B cell (primary cell): ENCODE results near the gene LTBP3. TPM values are rescaled to one million over a fixed set of nuclear protein-coding genes. Genes with fewer than 3 reads are reported as not detected.

Source experiments
- ATAC-seq: fragments of 200-7000 bp; cut with Tn5 transposase; one replicate; pipeline ENCODE4 v1.10.0; 2021; ENCODE audit warnings: low read depth, mild to moderate bottlenecking, moderate number of reproducible peaks, moderate library complexity
- CTCF ChIA-PET: fragments of 350-600 bp; sonication (Branson Sonifier 250); formaldehyde crosslinking; loops from one replicate; lab custom pipeline; 2021; ENCODE audit warnings: antibody characterized with exemption, inconsistent platforms; lab: Charles Lee
- POLR2A ChIA-PET: fragments of 350-600 bp; sonication (Branson Sonifier 250); formaldehyde crosslinking; loops from one replicate; lab custom pipeline; 2021; ENCODE audit warnings: antibody characterized with exemption; lab: Charles Lee
- DNase-seq: peaks from one replicate; pipeline ENCODE4 v3.0.0; 2013
- H2AFZ ChIP-seq: 2 replicates; pipeline ENCODE4 v1.6.1; 2012; ENCODE audit warnings: mild to moderate bottlenecking, low read depth, low read length; ENCODE audit not compliant: insufficient read depth, poor library complexity, severe bottlenecking
- H3K27ac ChIP-seq, 2 donors: 1 replicate in 1 of 2; 2 replicates in 1 of 2; pipeline ENCODE4 v1.5.1; 2012 to 2013; ENCODE audit warnings: low read length in 2 of 2, mild to moderate bottlenecking in 2 of 2, moderate library complexity in 1 of 2
- H3K27me3 ChIP-seq, 4 experiments: fragments of 200-600 bp in 1 of 4; sonication (generic) in 1 of 4; replicated peaks in 1 of 4; 1 replicate in 2 of 4; 2 replicates in 2 of 4; pipeline versions ENCODE4 v1.6.1 to v1.7.0; 2013 to 2016; ENCODE audit warnings: low read length in 3 of 4, mild to moderate bottlenecking in 2 of 4, mixed read lengths in 1 of 4, moderate library complexity in 1 of 4; ENCODE audit not compliant: insufficient read depth in 4 of 4, control insufficient read depth in 3 of 4; ENCODE audit errors: control extremely low read depth in 1 of 4
- H3K36me3 ChIP-seq, 2 experiments: replicated peaks in 1 of 2; 1 replicate in 1 of 2; 2 replicates in 1 of 2; pipeline versions ENCODE4 v1.6.1 to v1.7.1; 2013; ENCODE audit warnings: low read length in 1 of 2; ENCODE audit not compliant: insufficient read depth in 2 of 2, control insufficient read depth in 1 of 2; ENCODE audit errors: control extremely low read depth in 1 of 2, extremely low read depth in 1 of 2
- H3K4me1 ChIP-seq, 2 donors: fragments of 200-600 bp in 1 of 2; sonication (generic) in 1 of 2; 1 replicate in 1 of 2; 2 replicates in 1 of 2; pipeline versions ENCODE4 v1.5.1 to v1.6.1; 2013 to 2017; ENCODE audit warnings: low read length in 2 of 2; ENCODE audit not compliant: control insufficient read depth in 2 of 2, insufficient read depth in 2 of 2
- H3K4me2 ChIP-seq: replicated peaks from 2 replicates; pipeline ENCODE3; 2012; ENCODE audit warnings: mild to moderate bottlenecking, low read depth, low read length; ENCODE audit not compliant: poor library complexity, severe bottlenecking
- H3K4me3 ChIP-seq, 5 experiments: fragments of 200-600 bp in 1 of 5; sonication (generic) in 1 of 5; 1 replicate in 3 of 5; 2 replicates in 2 of 5; pipeline versions ENCODE4 v1.5.1 to v1.7.0; 2011 to 2016; ENCODE audit warnings: low read length in 4 of 5, mild to moderate bottlenecking in 4 of 5, low read depth in 2 of 5, control low read depth in 1 of 5, moderate library complexity in 1 of 5; ENCODE audit not compliant: insufficient read depth in 1 of 5; ENCODE audit errors: control extremely low read depth in 1 of 5, extremely low read depth in 1 of 5
- H3K79me2 ChIP-seq: fragments of 200-600 bp; sonication (generic); one replicate; pipeline ENCODE4 v1.6.0; 2016; ENCODE audit warnings: low read length; ENCODE audit not compliant: control insufficient read depth, insufficient read depth
- H3K9ac ChIP-seq: fragments of 200-600 bp; sonication (generic); 2 replicates; pipeline ENCODE4 v1.6.1; 2017; ENCODE audit warnings: mild to moderate bottlenecking, low read length, moderate library complexity
- H3K9me3 ChIP-seq, 3 donors: one replicate each; pipeline versions ENCODE4 v1.6.1 to v1.7.1; 2013; ENCODE audit warnings: low read length in 2 of 3; ENCODE audit not compliant: control insufficient read depth in 2 of 3, insufficient read depth in 1 of 3; ENCODE audit errors: control extremely low read depth in 1 of 3
- H4K20me1 ChIP-seq: 2 replicates; pipeline ENCODE4 v1.6.0; 2012; ENCODE audit warnings: mild to moderate bottlenecking, low read length; ENCODE audit not compliant: insufficient read depth, control insufficient read depth, poor library complexity, severe bottlenecking
- H3K27ac Mint-ChIP-seq: one replicate; pipeline ENCODE4 v1.8.0; 2021; ENCODE audit warnings: mixed read lengths
- H3K27me3 Mint-ChIP-seq: one replicate; pipeline ENCODE4 v1.8.0; 2021; ENCODE audit warnings: mixed read lengths
- H3K4me1 Mint-ChIP-seq: one replicate; pipeline ENCODE4 v1.8.0; 2021; ENCODE audit warnings: mixed read lengths
- H3K4me3 Mint-ChIP-seq: one replicate; pipeline ENCODE4 v1.8.0; 2021; ENCODE audit warnings: mixed read lengths
- H3K9me3 Mint-ChIP-seq: one replicate; pipeline ENCODE4 v1.8.0; 2022; ENCODE audit warnings: mixed read lengths; ENCODE audit not compliant: insufficient read depth
- EZH2 ChIP-seq: IDR thresholded peaks from 2 replicates; pipeline ENCODE4 v1.6.1; 2012; ENCODE audit warnings: borderline replicate concordance, low read depth, mild to moderate bottlenecking, moderate library complexity, low read length; ENCODE audit not compliant: insufficient read depth, poor library complexity, severe bottlenecking
- WGBS: methylation state at CpG from one replicate; pipeline ENCODE4 v1.1.5; 2013; ENCODE audit warnings: missing lambda C conversion rate; ENCODE audit not compliant: insufficient coverage; 5-methylcytosine and 5-hydroxymethylcytosine counted together
- intact Hi-C: fragments of 100-400 bp; cut with micrococcal nuclease; formaldehyde crosslinking; loops from one replicate; pipeline ENCODE4 v1.10.0; 2022
- polyA plus RNA-seq: library from polyadenylated mRNA; depleted of rRNA; stranded (reverse); fragments of >200 nt; gene quantifications from 2 replicates; pipeline ENCODE4 v1.2.3, GENCODE V29; 2012
- total RNA-seq, 2 donors: library from RNA; stranded (reverse); fragments of 120-200 nt in 1 of 2; gene quantifications; 1 replicate in 1 of 2; 2 replicates in 1 of 2; pipeline versions ENCODE4 v1.2.3 to v1.2.4, GENCODE V29; 2013 to 2022
- TF ChIP-seq, protein P1 (sequence below): fragments of 200-600 bp; IDR thresholded peaks from one replicate; pipeline ENCODE4 v1.8.0; 2022; ENCODE audit warnings: antibody characterized with exemption, mild to moderate bottlenecking

The LTBP3 gene
- total and polyA plus RNA-seq, 2 donors (not counting 1 experiment from before 2014, with no cell fraction given) = 65.1 to 69.0 TPM

DNA sequence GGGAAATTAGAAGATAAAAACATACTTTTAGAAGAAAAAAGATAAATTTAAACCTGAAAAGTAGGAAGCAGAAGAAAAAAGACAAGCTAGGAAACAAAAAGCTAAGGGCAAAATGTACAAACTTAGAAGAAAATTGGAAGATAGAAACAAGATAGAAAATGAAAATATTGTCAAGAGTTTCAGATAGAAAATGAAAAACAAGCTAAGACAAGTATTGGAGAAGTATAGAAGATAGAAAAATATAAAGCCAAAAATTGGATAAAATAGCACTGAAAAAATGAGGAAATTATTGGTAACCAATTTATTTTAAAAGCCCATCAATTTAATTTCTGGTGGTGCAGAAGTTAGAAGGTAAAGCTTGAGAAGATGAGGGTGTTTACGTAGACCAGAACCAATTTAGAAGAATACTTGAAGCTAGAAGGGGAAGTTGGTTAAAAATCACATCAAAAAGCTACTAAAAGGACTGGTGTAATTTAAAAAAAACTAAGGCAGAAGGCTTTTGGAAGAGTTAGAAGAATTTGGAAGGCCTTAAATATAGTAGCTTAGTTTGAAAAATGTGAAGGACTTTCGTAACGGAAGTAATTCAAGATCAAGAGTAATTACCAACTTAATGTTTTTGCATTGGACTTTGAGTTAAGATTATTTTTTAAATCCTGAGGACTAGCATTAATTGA, 58.3 kb downstream of the LTBP3 start:
- no CpG with 5 or more reads among the region's 3 CpGs for WGBS
- CTCF ChIA-PET = interaction anchor here (0.9 to 17.5 kb wide), 10 partner anchors 8 to 116 kb away, joined by 3 to 541 read pairs (median 20); partner anchors contain the start of genes FRMD8, NEAT1 and SLC25A45
- Histone ChIP-seq H3K9ac (peak overlapping the region; percentile 97), H3K27me3 (no peaks in the 10 kb centered on the region), H3K4me1 (peaks cover 25 to 40% of the 10 kb centered on the region in 2 donors), H3K27ac (peak overlapping the region; percentile 99 to 100), H3K4me3 (peak overlapping the region; percentile 76 to 100 (median 93)), H3K36me3 (peaks cover 1 to 50% of the 10 kb centered on the region in 2 experiments), H3K79me2 (peaks cover 86% of the 10 kb centered on the region), H2AFZ (no peak overlapping the region), H4K20me1 (peaks cover 57% of the 10 kb centered on the region), H3K9me3 (no peaks in the 10 kb centered on the region), H3K4me2 (peak overlapping the region; percentile 97)
- Mint-ChIP-seq H3K4me3 (no peak overlapping the region), H3K27me3 (no peaks in the 10 kb centered on the region), H3K9me3 (no peaks in the 10 kb centered on the region), H3K4me1 (peaks cover 38% of the 10 kb centered on the region), H3K27ac (no peak overlapping the region)
- ATAC-seq (no peak), DNase-seq (peak; percentile 40)
- TF ChIP-seq, protein P1, sequence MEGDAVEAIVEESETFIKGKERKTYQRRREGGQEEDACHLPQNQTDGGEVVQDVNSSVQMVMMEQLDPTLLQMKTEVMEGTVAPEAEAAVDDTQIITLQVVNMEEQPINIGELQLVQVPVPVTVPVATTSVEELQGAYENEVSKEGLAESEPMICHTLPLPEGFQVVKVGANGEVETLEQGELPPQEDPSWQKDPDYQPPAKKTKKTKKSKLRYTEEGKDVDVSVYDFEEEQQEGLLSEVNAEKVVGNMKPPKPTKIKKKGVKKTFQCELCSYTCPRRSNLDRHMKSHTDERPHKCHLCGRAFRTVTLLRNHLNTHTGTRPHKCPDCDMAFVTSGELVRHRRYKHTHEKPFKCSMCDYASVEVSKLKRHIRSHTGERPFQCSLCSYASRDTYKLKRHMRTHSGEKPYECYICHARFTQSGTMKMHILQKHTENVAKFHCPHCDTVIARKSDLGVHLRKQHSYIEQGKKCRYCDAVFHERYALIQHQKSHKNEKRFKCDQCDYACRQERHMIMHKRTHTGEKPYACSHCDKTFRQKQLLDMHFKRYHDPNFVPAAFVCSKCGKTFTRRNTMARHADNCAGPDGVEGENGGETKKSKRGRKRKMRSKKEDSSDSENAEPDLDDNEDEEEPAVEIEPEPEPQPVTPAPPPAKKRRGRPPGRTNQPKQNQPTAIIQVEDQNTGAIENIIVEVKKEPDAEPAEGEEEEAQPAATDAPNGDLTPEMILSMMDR = peak; percentile 15
- no peak for TF ChIP-seq EZH2
- POLR2A ChIA-PET = interaction anchor here (0.5 to 20.7 kb wide), 15 partner anchors 8 to 166 kb away, joined by 3 to 1159 read pairs (median 13); partner anchors contain the start of genes DPF2, NEAT1, SLC25A45 and TIGD3
- intact Hi-C loops = no loop called here
